Kidney (tissue), 14 donors: ENCODE data around the gene MLLT10. TPM values are rescaled to one million over a fixed set of nuclear protein-coding genes. Genes with fewer than 3 reads are reported as not detected.

ENCODE experiments used
- DNase-seq, 5 donors: peaks; one replicate each; pipeline ENCODE4 v3.0.0-alpha.2; 2013 to 2020
- FAIRE-seq: peaks from 2 replicates; lab custom pipeline; 2012; peaks lifted over from hg19 to GRCh38; lab: Jason Lieb, UNC
- H3K27ac ChIP-seq, 2 donors: one replicate each; pipeline ENCODE4 v1.7.0; 2013; ENCODE audit warnings: low read depth in 2 of 2, low read length in 2 of 2, inconsistent platforms in 1 of 2
- H3K27me3 ChIP-seq: one replicate; pipeline ENCODE4 v1.7.1; 2013; ENCODE audit warnings: low read length, inconsistent platforms; ENCODE audit not compliant: control insufficient read depth, insufficient read depth
- H3K36me3 ChIP-seq, 3 donors: one replicate each; pipeline versions ENCODE4 v1.7.0 to v1.7.1; 2013; ENCODE audit warnings: low read length in 3 of 3, control low read depth in 1 of 3, inconsistent platforms in 1 of 3; ENCODE audit not compliant: insufficient read depth in 3 of 3, control insufficient read depth in 2 of 3
- H3K4me1 ChIP-seq, 3 donors: one replicate each; pipeline versions ENCODE4 v1.7.0 to v1.7.1; 2013; ENCODE audit warnings: low read length in 3 of 3, inconsistent platforms in 1 of 3, low read depth in 1 of 3; ENCODE audit not compliant: control insufficient read depth in 2 of 3, insufficient read depth in 2 of 3
- H3K4me3 ChIP-seq, 3 donors: one replicate each; pipeline versions ENCODE4 v1.7.0 to v1.8.1; 2013; ENCODE audit warnings: low read length in 3 of 3, control low read depth in 1 of 3, inconsistent platforms in 1 of 3
- H3K9ac ChIP-seq, 3 donors: one replicate each; pipeline versions ENCODE4 v1.7.0 to v1.7.1; 2013; ENCODE audit warnings: low read length in 3 of 3, control low read depth in 1 of 3, inconsistent platforms in 1 of 3
- H3K9me3 ChIP-seq, 3 donors: one replicate each; pipeline versions ENCODE4 v1.7.0 to v1.7.1; 2013; ENCODE audit warnings: low read length in 3 of 3, control low read depth in 1 of 3, inconsistent platforms in 1 of 3; ENCODE audit not compliant: control insufficient read depth in 2 of 3, insufficient read depth in 1 of 3
- CTCF ChIP-seq: IDR thresholded peaks from 3 replicates; pipeline ENCODE4 v1.5.1; 2012; ENCODE audit warnings: mild to moderate bottlenecking, moderate library complexity, borderline replicate concordance; ENCODE audit not compliant: insufficient read depth; ENCODE audit errors: extremely low read depth
- intact Hi-C: fragments of 100-400 bp; cut with DNase I; formaldehyde crosslinking; loops from one replicate; pipeline ENCODE4 v1.11.1; 2022
- polyA plus RNA-seq: library from polyadenylated mRNA; stranded (reverse); fragments of 350-450 nt; fragmentation: Illumina TruSeq; extraction: RNeasy Lipid Tissue Mini Kit (QIAGEN cat#74804); gene quantifications from one replicate; pipeline ENCODE4 v1.2.3, GENCODE V29; 2014; ENCODE audit warnings: low read depth, low replicate concordance; ENCODE audit not compliant: insufficient read depth
- total RNA-seq: library from RNA; stranded (reverse); fragmentation: NEBNext Ultra II Directional; extraction: Animal tissue kit (Norgen Biotek cat#: 25700); gene quantifications from one replicate; pipeline ENCODE4 v1.2.1, GENCODE V29; 2021
- donor health status: control.
- donor health status: control.
- donor health status: control.
- donor health status: control.
- donor health status: control.
- donor health status: DM: yes; HTN: yes; CAD: no.
- donor health status: Normal renal cell carcinoma (clear cell type).

Gene MLLT10
- total and polyA plus RNA-seq, 2 donors from 2014 or later: 11.0 to 54.2 TPM

- Histone ChIP-seq H3K4me1 (peaks cover 2 to 11% (median 4%) of the 10 kb centered on the region in 3 donors), H3K27me3 (no peaks in the 10 kb centered on the region), H3K9me3 (no peaks in the 10 kb centered on the region), H3K27ac (no peak overlapping the region), H3K4me3 (no peak overlapping the region), H3K36me3 (no peaks in the 10 kb centered on the region), H3K9ac (no peak overlapping the region)
- intact Hi-C loops: no loop called here
- no peak for FAIRE-seq
- peak in 3 of 5 donors; percentile 40 to 55 (median 45) for DNase-seq
- TF ChIP-seq CTCF: no peak
These were observed 28.2 kb upstream of the MLLT10 start for GRCh38 chr10:21505711-21506278.

- DNase-seq: peak in 2 of 5 donors; percentile 25 to 35
- FAIRE-seq: no peak
- intact Hi-C loops: no loop called here
These were observed 27.7 kb upstream of the MLLT10 start for GRCh38 chr10:21506351-21506750.

GRCh38 chr10:21507150-21507549 lies 26.9 kb upstream of the MLLT10 start:
- no peak overlapping the region for H3K9ac ChIP-seq
- no peak overlapping the region for H3K27ac ChIP-seq
- no peak for TF ChIP-seq CTCF
- no peak overlapping the region for H3K4me3 ChIP-seq
- no peaks in the 10 kb centered on the region for H3K27me3 ChIP-seq
- intact Hi-C loops: no loop called here
- no peaks in the 10 kb centered on the region for H3K9me3 ChIP-seq
- H3K4me1 ChIP-seq: peaks cover 2 to 9% (median 8%) of the 10 kb centered on the region in 3 donors
- DNase-seq (peak in 2 of 5 donors; percentile 41 to 60), FAIRE-seq (no peak)
- no peaks in the 10 kb centered on the region for H3K36me3 ChIP-seq

More at GRCh38 chr10:21506351-21506750, 27.7 kb upstream of the MLLT10 start:
- Histone ChIP-seq H3K27me3 (no peaks in the 10 kb centered on the region), H3K4me3 (no peak overlapping the region), H3K9ac (no peak overlapping the region), H3K4me1 (peaks cover 2 to 12% (median 4%) of the 10 kb centered on the region in 3 donors), H3K27ac (no peak overlapping the region), H3K36me3 (no peaks in the 10 kb centered on the region), H3K9me3 (no peaks in the 10 kb centered on the region)
- no peak for TF ChIP-seq CTCF
